ENCODE data around the gene CCDC117. TPM values are rescaled to one million over a fixed set of nuclear protein-coding genes. Genes with fewer than 3 reads are reported as not detected.
"Not testable (repeated sequence)": the region's sequence is repeated elsewhere in the genome, so short reads cannot be mapped to it uniquely, and the experiment has no call there.

Gene CCDC117
- total and polyA plus RNA-seq, 7 experiments from 2014 or later: 8.7 to 33.5 (median 19.7) TPM

DNA sequence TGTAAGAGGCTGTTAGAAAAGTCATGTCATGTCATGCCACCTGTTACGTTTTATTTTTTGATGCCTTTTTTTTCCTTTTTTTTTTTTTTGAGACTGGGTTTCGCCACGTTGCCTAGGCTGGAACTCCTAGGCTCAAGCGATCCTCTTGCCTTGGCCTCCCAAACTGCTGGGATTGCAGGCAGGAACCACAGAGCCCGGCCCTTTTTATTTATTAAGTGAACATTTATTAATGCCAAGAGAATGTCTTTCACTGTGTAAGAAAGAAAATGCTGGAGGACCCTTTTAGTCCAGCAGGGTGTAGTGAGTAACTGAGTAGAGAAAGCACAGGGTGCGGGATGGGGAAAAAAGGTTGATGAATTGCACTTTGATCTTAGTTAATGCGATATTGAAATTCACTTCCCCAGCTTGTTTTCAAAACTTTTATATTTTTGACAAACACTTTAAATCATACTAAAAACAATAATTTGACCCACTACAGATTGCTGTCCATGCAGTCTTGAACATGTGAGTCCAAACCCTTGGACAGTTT is 30.2 kb downstream of the CCDC117 start:
- Mint-ChIP-seq H3K9me3 (peaks cover 0 to 6% (median 0%) of the 10 kb centered on the region in 11 donors), H3K36me3 (peaks cover 6 to 39% (median 14%) of the 10 kb centered on the region in 5 donors), H3K4me1 (peaks cover 20 to 55% (median 38%) of the 10 kb centered on the region in 7 donors), H3K27me3 (no peaks in the 10 kb centered on the region), H3K4me3 (peak overlapping the region; percentile 86 to 96 (median 93)), H3K27ac (peak overlapping the region; percentile 83 to 99 (median 92))
- Histone ChIP-seq H3K9me3 (ENCODE audit: control insufficient read depth in 2 of 3, low read length in 3 of 3) (no peaks in the 10 kb centered on the region), H3K36me3 (ENCODE audit: control insufficient read depth in 2 of 3, insufficient read depth in 3 of 3, low read length in 3 of 3) (peaks cover 0 to 11% (median 0%) of the 10 kb centered on the region in 3 experiments), H3K4me3 (ENCODE audit: low read length) (peak overlapping the region; percentile 40), H3K27ac (ENCODE audit: low read depth, low read length) (peak overlapping the region; percentile 99), H3K27me3 (ENCODE audit: control insufficient read depth in 2 of 2, insufficient read depth in 2 of 2, low read length in 2 of 2) (no peaks in the 10 kb centered on the region), H3K4me1 (ENCODE audit: control insufficient read depth in 2 of 2, insufficient read depth in 2 of 2, low read length in 2 of 2) (peaks cover 14 to 26% of the 10 kb centered on the region in 2 donors)
- CTCF ChIA-PET: interaction anchor here (0.6 to 4.4 kb wide), 8 partner anchors 8 to 353 kb away, joined by 3 to 26 read pairs (median 4); no protein-coding TSS in a partner anchor
- POLR2A ChIA-PET: interaction anchor here (1.4 to 7.8 kb wide), 6 partner anchors 8 to 29 kb away, joined by 4 to 194 read pairs (median 55); partner anchors contain the start of gene CCDC117
- ATAC-seq (no peak), DNase-seq (peak in 6 of 9 donors; percentile 18 to 48 (median 32))
- intact Hi-C loops (cut with micrococcal nuclease): loop anchor here in 1 of 2 donors (1.0 to 10.0 kb wide), 4 partner anchors 21 to 885 kb away; partner anchors contain the start of genes PITPNB and TTC28

DNA sequence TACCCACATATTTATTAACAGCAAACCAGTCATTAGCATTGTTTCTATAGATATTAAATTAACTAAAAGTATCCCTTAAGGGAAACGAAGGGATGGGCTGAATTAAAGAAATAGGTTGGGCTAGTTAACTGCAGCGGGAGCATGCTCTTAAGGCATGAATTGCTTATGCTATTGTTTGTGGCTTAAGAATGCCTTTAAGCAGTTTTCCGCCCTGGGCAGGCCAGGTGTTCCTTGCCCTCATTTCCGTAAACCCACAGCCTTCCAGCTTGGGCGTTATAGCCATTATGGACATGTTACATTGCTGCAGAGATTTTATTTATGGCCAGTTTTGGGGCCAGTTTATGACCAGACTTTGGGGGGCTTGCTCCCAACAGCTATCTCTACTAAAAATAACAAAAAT is 32.9 kb downstream of the CCDC117 start:
- ChIA-PET CTCF (interaction anchor here (1.2 kb wide), 1 partner anchor 23 kb away, joined by 3 read pairs; no protein-coding TSS in a partner anchor), POLR2A (interaction anchor here (7.4 kb wide), 1 partner anchor 16 kb away, joined by 105 read pairs; no protein-coding TSS in a partner anchor)
- not testable (repeated sequence) for ATAC-seq; H3K9me3 ChIP-seq (ENCODE audit: control insufficient read depth in 2 of 3, low read length in 3 of 3); H3K27me3 ChIP-seq (ENCODE audit: control insufficient read depth in 2 of 2, insufficient read depth in 2 of 2, low read length in 2 of 2); H3K4me3 Mint-ChIP-seq; H3K27me3 Mint-ChIP-seq; H3K27ac ChIP-seq (ENCODE audit: low read depth, low read length); DNase-seq; H3K9me3 Mint-ChIP-seq; H3K4me3 ChIP-seq (ENCODE audit: low read length); H3K36me3 ChIP-seq (ENCODE audit: control insufficient read depth in 2 of 3, insufficient read depth in 3 of 3, low read length in 3 of 3)
- Mint-ChIP-seq H3K36me3 (peaks cover 0 to 33% (median 12%) of the 10 kb centered on the region in 5 donors), H3K27ac (peak overlapping the region in 5 of 9 donors; percentile 1 to 71 (median 40)), H3K4me1 (peaks cover 29 to 63% (median 45%) of the 10 kb centered on the region in 7 donors)
- H3K4me1 ChIP-seq (ENCODE audit: control insufficient read depth in 2 of 2, insufficient read depth in 2 of 2, low read length in 2 of 2): peaks cover 30 to 33% of the 10 kb centered on the region in 2 donors
- intact Hi-C loops (cut with micrococcal nuclease): loop anchor here in 1 of 2 donors (10.0 kb wide), 1 partner anchor 131 kb away; the partner anchor contains the start of gene TTC28

DNA sequence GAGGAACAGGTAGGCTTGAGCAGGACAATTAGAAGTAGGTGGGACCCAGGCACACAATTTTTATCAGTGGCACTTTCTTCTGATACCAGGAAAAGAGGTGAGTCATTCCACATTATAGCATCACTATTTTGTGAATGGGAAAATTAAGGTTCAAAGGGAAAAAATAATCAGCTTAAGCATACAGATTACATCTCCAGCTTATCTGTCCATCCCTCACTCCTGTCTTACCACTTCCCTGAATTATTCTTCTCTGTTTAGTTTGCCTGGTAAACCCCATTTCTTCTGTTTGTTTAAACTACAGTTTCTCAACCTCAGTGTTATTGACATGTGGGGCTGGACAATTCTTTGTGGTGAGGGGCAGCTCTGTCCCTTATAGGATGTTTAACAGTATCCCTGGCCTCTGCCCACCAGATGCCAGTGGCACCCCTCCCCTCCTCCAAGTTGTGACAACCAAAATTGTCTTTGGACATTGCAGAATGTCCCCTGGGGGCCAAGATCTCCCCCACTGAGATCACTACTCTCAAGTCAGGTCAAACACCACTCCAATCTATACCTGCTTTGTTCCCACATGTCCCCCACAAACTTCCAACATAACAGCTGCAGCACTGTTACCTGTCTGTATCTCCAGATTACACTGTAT is 36.3 kb downstream of the CCDC117 start:
- ATAC-seq (no peak), DNase-seq (no peak)
- Mint-ChIP-seq H3K9me3 (no peaks in the 10 kb centered on the region), H3K36me3 (peaks cover 0 to 30% (median 12%) of the 10 kb centered on the region in 5 donors), H3K4me3 (peak overlapping the region in 6 of 10 donors; percentile 4 to 87 (median 30)), H3K27ac (peak overlapping the region in 8 of 9 donors; percentile 51 to 91 (median 69)), H3K4me1 (peaks cover 48 to 78% (median 61%) of the 10 kb centered on the region in 7 donors), H3K27me3 (no peaks in the 10 kb centered on the region)
- ChIA-PET POLR2A (interaction anchor here (0.7 to 10.0 kb wide), 6 partner anchors 8 to 75 kb away, joined by 4 to 194 read pairs (median 5); partner anchors contain the start of genes CCDC117 and XBP1), CTCF (interaction anchor here (0.5 to 0.8 kb wide), 3 partner anchors 11 to 771 kb away, joined by 3 to 11 read pairs (median 4); no protein-coding TSS in a partner anchor)
- H3K4me1 ChIP-seq (ENCODE audit: control insufficient read depth in 2 of 2, insufficient read depth in 2 of 2, low read length in 2 of 2): peaks cover 39% of the 10 kb centered on the region in 2 donors
- intact Hi-C loops (cut with micrococcal nuclease): loop anchor here in 1 of 2 donors (10.0 kb wide), 1 partner anchor 134 kb away; the partner anchor contains the start of gene TTC28
- H3K4me3 ChIP-seq (ENCODE audit: low read length): no peak overlapping the region
- H3K27ac ChIP-seq (ENCODE audit: low read depth, low read length): peak overlapping the region; percentile 16
- no peaks in the 10 kb centered on the region for H3K9me3 ChIP-seq (ENCODE audit: control insufficient read depth in 2 of 3, low read length in 3 of 3)
- H3K27me3 ChIP-seq (ENCODE audit: control insufficient read depth in 2 of 2, insufficient read depth in 2 of 2, low read length in 2 of 2): no peaks in the 10 kb centered on the region
- peaks cover 0 to 4% (median 0%) of the 10 kb centered on the region in 3 experiments for H3K36me3 ChIP-seq (ENCODE audit: control insufficient read depth in 2 of 3, insufficient read depth in 3 of 3, low read length in 3 of 3)

DNA sequence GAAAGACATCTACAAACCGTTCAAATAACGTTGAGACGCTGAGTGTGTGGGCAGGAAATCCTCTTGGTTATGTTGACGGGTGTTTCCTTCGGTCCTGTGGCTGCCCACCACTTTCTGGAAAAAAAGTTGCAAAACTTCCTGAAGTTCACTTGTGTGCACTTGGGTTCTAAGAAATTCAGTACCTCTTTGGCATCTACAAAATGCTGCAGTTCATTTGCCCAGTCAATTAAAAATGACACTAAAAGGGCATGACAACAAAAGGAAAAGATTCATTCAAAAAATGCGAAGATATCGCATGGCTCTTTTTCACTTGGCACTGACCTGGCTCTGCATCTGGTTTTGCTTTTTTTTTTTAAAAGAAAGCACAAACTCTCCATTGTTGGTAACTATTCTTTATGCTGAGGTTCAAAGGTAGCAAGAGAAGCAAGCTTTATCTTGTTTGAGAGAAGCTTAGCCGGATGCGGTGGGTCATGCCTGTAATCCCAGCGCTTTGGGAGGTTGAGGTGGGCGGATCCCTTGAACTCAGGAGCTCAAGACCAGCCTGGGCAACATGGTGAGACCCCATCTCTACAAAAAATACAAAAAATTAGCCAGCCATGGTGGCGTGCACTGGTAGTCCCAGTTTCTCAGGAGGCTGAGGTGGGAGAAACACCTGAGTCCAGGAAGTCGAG is 38.5 kb downstream of the CCDC117 start:
- peak overlapping the region; percentile 91 to 96 (median 94) for H3K27ac Mint-ChIP-seq
- no peaks in the 10 kb centered on the region for H3K27me3 ChIP-seq (ENCODE audit: control insufficient read depth in 2 of 2, insufficient read depth in 2 of 2, low read length in 2 of 2)
- H3K36me3 Mint-ChIP-seq: peaks cover 7 to 44% (median 20%) of the 10 kb centered on the region in 5 donors
- ChIA-PET CTCF (interaction anchor here (1.0 to 4.5 kb wide), 3 partner anchors 10 to 210 kb away, joined by 3 to 26 read pairs (median 4); partner anchors contain the start of genes CCDC117 and XBP1), POLR2A (interaction anchor here (0.8 to 10.0 kb wide), 5 partner anchors 8 to 40 kb away, joined by 3 to 194 read pairs (median 5); partner anchors contain the start of gene XBP1)
- no peaks in the 10 kb centered on the region for H3K27me3 Mint-ChIP-seq
- peaks cover 62 to 89% (median 75%) of the 10 kb centered on the region in 7 donors for H3K4me1 Mint-ChIP-seq
- intact Hi-C loops (cut with micrococcal nuclease): loop anchor here (1.0 to 5.0 kb wide), 6 partner anchors 11 to 139 kb away; partner anchors contain the start of genes CCDC117 (in 2 of the 2) and XBP1 (in 2 of the 2)
- peak overlapping the region; percentile 62 for H3K27ac ChIP-seq (ENCODE audit: low read depth, low read length)
- H3K4me3 Mint-ChIP-seq: peak overlapping the region; percentile 78 to 91 (median 86)
- H3K4me3 ChIP-seq (ENCODE audit: low read length): peak overlapping the region; percentile 54
- H3K9me3 Mint-ChIP-seq: no peaks in the 10 kb centered on the region
- peak; percentile 58 for ATAC-seq
- no peaks in the 10 kb centered on the region for H3K9me3 ChIP-seq (ENCODE audit: control insufficient read depth in 2 of 3, low read length in 3 of 3)
- H3K36me3 ChIP-seq (ENCODE audit: control insufficient read depth in 2 of 3, insufficient read depth in 3 of 3, low read length in 3 of 3): peaks cover 0 to 4% (median 0%) of the 10 kb centered on the region in 3 experiments
- DNase-seq: peak in 7 of 9 donors; percentile 26 to 67 (median 55)
- H3K4me1 ChIP-seq (ENCODE audit: control insufficient read depth in 2 of 2, insufficient read depth in 2 of 2, low read length in 2 of 2): peaks cover 42 to 58% of the 10 kb centered on the region in 2 donors

DNA sequence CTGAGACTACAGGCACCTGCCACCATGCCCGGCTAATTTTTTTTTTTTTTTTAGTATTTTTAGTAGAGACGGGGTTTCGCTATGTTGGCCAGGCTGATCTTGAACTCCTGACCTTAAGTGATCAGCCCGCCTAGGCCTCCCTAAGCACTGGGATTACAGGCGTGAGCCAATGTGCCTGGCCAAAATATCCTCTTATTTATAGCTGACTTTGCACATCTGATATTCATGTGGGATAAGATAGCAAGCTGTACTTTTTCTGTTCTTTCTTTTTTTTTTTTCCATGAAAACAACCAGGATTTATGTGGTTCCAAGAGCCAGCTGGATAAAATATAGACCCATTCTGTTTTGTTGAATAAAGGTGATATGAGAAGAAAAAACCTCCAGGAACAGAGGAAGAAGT is 40.0 kb downstream of the CCDC117 start:
- Mint-ChIP-seq H3K9me3 (no peaks in the 10 kb centered on the region), H3K4me3 (peak overlapping the region; percentile 78 to 91 (median 86)), H3K36me3 (peaks cover 7 to 48% (median 17%) of the 10 kb centered on the region in 5 donors), H3K27me3 (no peaks in the 10 kb centered on the region), H3K4me1 (peaks cover 65 to 88% (median 80%) of the 10 kb centered on the region in 7 donors), H3K27ac (peak overlapping the region; percentile 91 to 96 (median 94))
- H3K27ac ChIP-seq (ENCODE audit: low read depth, low read length): peak overlapping the region; percentile 34
- H3K4me3 ChIP-seq (ENCODE audit: low read length): no peak overlapping the region
- no peaks in the 10 kb centered on the region for H3K9me3 ChIP-seq (ENCODE audit: control insufficient read depth in 2 of 3, low read length in 3 of 3)
- intact Hi-C loops (cut with micrococcal nuclease): loop anchor here (5.0 kb wide), 2 partner anchors 40 to 140 kb away; partner anchors contain the start of gene CCDC117 (in 1 of the 2)
- H3K4me1 ChIP-seq (ENCODE audit: control insufficient read depth in 2 of 2, insufficient read depth in 2 of 2, low read length in 2 of 2): peaks cover 42 to 58% of the 10 kb centered on the region in 2 donors
- DNase-seq (no peak), ATAC-seq (no peak)
- ChIA-PET POLR2A (interaction anchor here (1.6 to 10.0 kb wide), 3 partner anchors 10 to 39 kb away, joined by 9 to 194 read pairs (median 42); partner anchors contain the start of genes CCDC117 and XBP1), CTCF (interaction anchor here (0.7 to 4.5 kb wide), 7 partner anchors 10 to 40 kb away, joined by 3 to 26 read pairs (median 4); partner anchors contain the start of genes CCDC117 and XBP1)
- peaks cover 0 to 4% (median 0%) of the 10 kb centered on the region in 3 experiments for H3K36me3 ChIP-seq (ENCODE audit: control insufficient read depth in 2 of 3, insufficient read depth in 3 of 3, low read length in 3 of 3)
- no peaks in the 10 kb centered on the region for H3K27me3 ChIP-seq (ENCODE audit: control insufficient read depth in 2 of 2, insufficient read depth in 2 of 2, low read length in 2 of 2)
